ENCODE data around the gene GNAQ.

Gene GNAQ

GRCh38 chr9:77939149-77939668 is 92.4 kb downstream of the GNAQ start:
- no peak for DNase-seq

- no peak for DNase-seq
Observed at GRCh38 chr9:77938163-77938562, 93.4 kb downstream of the GNAQ start.

GRCh38 chr9:77935974-77936373 is 95.6 kb downstream of the GNAQ start:
- DNase-seq, result no peak

- no peak for DNase-seq
Observed at GRCh38 chr9:77935211-77935610, 96.4 kb downstream of the GNAQ start.

GRCh38 chr9:77933976-77934375 is 97.6 kb downstream of the GNAQ start:
- no peak for DNase-seq

GRCh38 chr9:77933019-77933418 is 98.6 kb downstream of the GNAQ start:
- DNase-seq, result no peak

- DNase-seq, result no peak
Observed at GRCh38 chr9:77929942-77930341, 101.7 kb downstream of the GNAQ start.

GRCh38 chr9:77927265-77927664 is 104.3 kb downstream of the GNAQ start:
- no peak for DNase-seq

- DNase-seq, result no peak
Observed at GRCh38 chr9:77926371-77926878, 105.2 kb downstream of the GNAQ start.

GRCh38 chr9:77922591-77922990 is 109.0 kb downstream of the GNAQ start:
- no peak for DNase-seq

GRCh38 chr9:77917800-77918199 is 113.8 kb downstream of the GNAQ start:
- DNase-seq, result no peak

- DNase-seq, result no peak
Observed at GRCh38 chr9:77916820-77917219, 114.8 kb downstream of the GNAQ start.

- DNase-seq, result no peak
Observed at GRCh38 chr9:77916410-77916819, 115.2 kb downstream of the GNAQ start.

- DNase-seq, result no peak
Observed at GRCh38 chr9:77915744-77916143, 115.9 kb downstream of the GNAQ start.

GRCh38 chr9:77912895-77913693 is 118.5 kb downstream of the GNAQ start:
- DNase-seq, result no peak

GRCh38 chr9:77911928-77912327 is 119.7 kb downstream of the GNAQ start:
- no peak for DNase-seq

- DNase-seq, result no peak
Observed at GRCh38 chr9:77910194-77910621, 121.4 kb downstream of the GNAQ start.

- DNase-seq, result no peak
Observed at GRCh38 chr9:77909306-77909705, 122.3 kb downstream of the GNAQ start.

GRCh38 chr9:77908293-77908692 is 123.3 kb downstream of the GNAQ start:
- no peak for DNase-seq

GRCh38 chr9:77907585-77907984 is 124.0 kb downstream of the GNAQ start:
- DNase-seq, result no peak

- DNase-seq, result no peak
Observed at GRCh38 chr9:77906991-77907390, 124.6 kb downstream of the GNAQ start.

- DNase-seq, result no peak
Observed at GRCh38 chr9:77903666-77904285, 127.8 kb downstream of the GNAQ start.

- DNase-seq, result no peak
Observed at GRCh38 chr9:77901771-77902170, 129.8 kb downstream of the GNAQ start.

- no peak for DNase-seq
Observed at GRCh38 chr9:77901018-77901417, 130.6 kb downstream of the GNAQ start.
